HG03460 (cell line): ENCODE data around the gene ITGB2.

ENCODE experiments used
- ATAC-seq: cut with Tn5 transposase; IDR thresholded peaks from one replicate; pipeline ENCODE4 v1.9.1; 2021; ENCODE audit not compliant: unreplicated experiment

Gene ITGB2

DNA sequence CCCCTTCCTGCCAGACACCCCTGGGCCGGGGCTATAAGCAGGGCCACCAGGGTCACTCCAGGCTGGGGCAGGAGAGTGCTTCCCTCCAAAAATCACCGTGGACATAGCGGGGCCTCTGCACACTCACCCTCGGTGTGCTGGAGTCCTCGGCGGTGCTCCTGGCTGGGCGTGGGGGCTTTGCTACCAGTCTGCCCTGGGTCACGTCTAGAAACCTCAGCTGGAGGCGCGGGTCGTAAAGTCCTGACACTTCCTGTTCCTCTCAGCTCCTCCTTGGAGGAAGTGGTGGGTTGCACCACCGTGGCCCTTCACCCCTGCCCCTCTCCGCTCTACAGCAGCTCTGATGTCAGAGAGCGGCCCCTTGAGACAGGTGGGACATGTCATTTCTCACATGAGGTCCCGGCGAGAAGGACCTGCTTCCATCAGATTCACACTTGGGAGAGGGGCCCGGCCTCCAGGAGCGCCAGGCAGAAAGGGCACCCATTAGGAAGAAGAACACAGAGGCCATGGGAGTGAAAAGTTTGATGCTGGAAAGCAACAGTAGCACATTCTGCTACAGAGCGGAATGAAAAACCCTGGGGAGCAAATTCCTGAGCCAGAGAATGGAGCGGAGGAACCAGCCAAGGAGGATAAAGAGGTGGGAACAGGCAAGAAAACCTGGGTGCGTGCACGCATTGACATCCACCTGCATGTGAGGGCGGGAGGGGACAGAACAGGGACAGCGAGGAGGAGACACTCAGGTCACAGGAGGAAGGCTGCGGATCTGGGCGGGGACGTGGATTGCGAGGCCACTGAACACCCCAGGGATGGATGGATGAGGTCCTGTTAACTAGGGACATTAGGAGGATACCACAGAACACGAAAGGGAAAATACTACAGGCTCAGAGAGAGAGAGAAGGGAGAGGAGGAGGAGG, at the start of gene ITGB2:
ITGB2 (minus strand) TSS at position 206 of the 911 bp plus-strand sequence. CDS start 10,117 bp downstream, outside the sequence.
- peak; percentile 65 for ATAC-seq

- ATAC-seq, result no peak
Measured at GRCh38 chr21:44969931-44970755, 49.4 kb upstream of the ITGB2 start.

DNA sequence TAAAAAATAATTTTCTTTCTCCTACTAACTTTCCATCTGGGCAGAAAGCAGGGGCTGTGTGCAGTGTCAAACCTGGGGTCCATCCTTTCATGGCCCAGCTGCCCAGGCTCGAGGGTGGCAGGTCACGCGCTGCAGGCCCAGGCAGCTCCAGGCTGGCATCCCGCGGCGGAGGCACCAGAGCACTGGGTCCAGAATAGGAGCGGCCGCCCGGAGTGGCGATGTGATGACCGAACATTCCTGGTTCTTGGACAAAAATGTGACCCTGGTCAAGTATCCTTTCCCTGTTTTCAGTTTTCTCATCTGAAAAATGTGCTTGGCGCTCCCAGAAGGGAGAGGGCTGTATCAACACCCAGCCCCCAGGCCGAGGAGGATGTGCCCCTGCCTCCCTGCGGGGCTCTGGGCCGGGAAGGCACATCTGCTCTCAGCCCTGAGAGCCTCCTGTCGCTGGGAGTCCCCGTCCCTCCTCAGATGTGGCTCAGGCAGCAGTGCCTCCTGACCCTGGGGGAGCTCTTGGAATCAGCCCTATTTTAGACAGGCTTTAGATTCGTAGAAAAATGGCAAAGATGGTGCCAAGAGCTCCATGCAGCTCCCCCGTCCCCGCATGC, 48.5 kb upstream of the ITGB2 start:
- no peak for ATAC-seq

DNA sequence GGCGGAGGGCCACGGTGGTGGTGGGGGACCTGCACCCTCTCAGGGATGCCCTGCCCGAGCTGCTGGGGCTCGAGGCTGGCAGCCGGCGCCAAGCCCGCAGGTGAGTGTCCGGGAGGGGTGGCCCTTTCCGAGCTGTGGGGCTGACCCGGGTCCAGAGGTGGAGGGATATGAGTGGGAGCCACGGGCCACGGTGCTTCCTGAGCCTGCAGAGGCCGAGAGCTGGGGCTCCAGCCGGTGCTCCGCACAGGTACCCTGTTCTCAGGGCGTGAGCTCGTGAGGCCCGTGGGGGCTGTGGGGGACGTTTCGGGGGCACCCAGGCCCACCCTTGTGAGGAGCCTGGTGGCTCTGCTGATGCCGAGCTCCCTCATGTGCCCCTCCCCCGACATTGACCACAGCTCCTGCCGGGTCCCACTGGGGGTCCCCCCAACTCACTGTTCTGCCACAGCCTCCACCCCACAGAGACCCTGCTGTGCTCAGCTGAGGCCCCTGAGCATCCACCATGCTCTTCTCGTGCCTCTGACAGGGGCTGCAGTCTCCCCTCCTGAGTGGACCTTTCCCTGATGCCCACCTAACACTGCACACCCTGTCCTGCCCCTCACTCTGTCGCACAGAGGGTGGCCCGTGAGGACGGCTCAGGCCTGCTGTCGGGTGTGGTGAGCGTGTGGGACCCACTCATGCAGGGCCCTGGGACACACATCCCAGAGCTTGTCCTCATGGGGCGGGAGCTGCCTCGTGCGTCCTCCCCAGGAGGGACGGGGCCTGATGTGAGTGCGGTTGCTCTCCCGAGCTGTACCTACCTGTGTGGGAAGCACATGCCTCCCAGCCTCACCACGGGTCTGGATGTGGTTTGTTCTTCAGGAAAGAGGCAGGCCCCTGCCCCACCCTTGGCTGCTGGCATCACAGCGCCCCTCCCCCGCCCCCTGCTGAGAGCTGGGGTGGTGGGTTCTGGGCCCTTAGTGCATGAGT, 46.7 kb upstream of the ITGB2 start:
- no peak for ATAC-seq

DNA sequence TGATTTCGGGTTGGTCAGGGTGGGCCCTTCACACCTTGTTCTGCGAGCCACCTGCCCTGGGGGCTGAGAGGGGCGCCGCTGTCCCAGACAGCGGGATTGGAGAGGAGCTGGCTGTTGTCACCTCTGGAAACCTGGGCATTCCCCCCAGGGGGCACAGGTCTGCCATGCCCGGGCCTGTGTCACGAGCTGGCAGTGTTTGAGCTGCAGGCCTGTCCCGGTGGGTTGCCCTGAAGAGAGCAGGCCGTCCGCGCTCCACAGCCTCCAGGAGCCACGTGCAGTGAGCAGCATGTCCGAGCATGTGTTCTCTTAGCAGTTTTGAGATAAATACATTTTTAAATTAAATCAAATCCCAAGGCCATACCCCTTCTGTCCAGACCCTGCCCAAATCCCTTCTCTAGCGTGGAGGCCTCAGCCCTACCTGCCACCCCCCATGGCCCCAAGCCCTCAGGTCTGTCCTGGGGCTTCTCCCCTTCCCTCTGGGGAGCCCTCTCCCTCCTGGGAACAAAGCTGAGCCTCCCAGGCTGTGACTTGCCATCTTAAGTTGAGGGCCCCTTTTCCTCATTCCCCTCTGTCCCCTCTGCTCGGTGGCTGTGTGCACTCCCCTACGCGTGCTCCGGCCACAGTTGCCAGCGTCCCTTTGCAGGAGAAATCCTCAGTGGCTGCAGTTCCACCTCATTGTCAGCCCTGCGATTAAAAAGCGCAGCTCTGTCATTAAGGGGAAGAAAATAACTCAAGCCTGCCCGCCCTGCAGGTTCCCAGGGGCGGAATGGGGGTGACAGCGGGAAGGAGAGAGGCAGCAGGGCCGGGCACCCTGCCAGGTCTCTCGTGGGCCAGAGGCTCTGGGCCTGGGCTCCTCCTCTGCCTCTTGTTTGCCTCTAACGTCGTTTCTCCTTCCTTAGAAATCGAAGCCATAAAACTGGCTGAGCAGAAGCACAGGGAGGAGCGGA, 45.7 kb upstream of the ITGB2 start:
- no peak for ATAC-seq

DNA sequence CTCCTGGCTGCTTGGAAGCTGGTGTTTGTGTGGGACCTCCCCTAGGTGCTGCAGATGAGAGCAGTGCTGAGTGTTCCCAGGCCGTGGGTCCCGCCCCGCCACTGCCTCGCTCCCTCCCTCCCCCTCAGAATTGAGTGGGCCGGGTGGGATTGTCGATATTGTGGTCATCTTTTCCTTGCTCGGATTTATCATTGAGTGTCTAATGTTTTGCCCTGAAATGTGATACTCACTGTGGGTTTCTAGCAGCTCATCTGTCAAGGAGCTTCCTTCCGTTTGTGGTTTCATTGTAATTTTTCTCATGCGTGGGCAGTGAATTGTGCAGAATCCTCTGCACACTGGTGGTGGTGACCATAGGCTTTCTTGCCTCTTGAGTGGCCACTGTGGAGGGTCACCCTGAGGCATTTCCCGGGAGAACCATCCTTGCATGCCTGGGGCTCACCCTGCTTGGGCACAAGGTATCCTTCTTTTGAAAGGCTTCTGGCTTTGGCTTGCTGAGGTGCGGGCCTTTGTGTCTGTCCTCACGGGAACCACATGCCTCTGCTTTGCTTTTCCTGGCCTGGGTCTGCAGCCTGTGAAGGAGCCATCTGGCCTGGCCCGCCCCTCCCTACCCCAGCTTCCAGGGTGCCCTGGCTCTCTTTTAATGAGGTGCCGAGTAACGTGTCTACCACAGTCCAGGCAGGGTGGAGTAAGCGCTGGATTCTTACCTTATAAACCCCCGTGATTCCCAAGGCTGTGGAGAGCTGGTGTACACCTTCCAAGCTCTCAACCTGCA, 44.7 kb upstream of the ITGB2 start:
- ATAC-seq, result no peak

GRCh38 chr21:44964381-44964780, 43.7 kb upstream of the ITGB2 start:
- no peak for ATAC-seq

GRCh38 chr21:44962403-44962966, 41.8 kb upstream of the ITGB2 start:
- no peak for ATAC-seq

DNA sequence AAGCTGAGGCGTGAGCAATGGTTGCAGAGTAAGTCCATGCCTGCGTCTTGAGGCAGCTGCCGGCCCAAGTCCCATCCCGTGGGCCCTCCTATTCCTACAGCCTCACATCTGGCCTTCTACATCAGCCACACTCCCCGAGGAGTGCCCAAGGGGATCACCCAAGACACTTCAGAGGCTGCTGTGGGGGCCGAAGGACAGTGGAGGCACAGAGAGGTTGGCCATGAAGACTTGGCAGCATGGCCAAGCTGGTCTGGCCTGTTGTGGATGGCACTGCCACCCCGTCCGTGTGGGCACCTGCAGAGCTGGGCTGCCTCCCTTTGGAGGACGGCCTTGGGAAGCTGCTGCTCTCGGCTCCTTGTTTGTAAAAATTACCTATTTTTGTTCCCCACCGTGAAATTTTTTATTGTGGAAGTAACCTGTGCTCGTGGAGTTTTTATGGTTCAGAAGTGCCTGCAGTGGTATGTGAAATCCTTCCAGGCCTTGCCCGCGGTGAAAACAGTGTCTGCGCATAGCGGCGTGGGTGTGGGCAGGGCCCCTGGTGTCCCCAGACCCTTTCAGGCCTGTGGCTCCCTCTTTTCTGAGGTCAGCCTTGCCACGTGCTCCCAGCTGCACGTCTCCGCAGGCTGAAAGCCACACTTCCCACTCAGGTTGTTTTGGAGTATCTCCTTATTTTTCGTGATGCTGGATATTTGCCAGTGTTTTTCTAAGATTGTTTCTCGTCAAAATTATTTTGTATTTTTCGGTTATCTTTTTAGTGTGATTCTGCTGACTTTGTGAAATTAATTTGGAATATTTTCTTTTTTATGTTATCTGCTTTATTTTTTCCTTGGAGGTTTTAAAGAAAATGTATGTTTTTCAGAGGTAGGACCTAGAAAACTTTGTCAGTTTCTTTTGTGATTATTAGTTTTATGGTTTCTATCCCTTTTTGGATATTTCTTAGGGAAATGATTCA, 39.7 kb upstream of the ITGB2 start:
- no peak for ATAC-seq

DNA sequence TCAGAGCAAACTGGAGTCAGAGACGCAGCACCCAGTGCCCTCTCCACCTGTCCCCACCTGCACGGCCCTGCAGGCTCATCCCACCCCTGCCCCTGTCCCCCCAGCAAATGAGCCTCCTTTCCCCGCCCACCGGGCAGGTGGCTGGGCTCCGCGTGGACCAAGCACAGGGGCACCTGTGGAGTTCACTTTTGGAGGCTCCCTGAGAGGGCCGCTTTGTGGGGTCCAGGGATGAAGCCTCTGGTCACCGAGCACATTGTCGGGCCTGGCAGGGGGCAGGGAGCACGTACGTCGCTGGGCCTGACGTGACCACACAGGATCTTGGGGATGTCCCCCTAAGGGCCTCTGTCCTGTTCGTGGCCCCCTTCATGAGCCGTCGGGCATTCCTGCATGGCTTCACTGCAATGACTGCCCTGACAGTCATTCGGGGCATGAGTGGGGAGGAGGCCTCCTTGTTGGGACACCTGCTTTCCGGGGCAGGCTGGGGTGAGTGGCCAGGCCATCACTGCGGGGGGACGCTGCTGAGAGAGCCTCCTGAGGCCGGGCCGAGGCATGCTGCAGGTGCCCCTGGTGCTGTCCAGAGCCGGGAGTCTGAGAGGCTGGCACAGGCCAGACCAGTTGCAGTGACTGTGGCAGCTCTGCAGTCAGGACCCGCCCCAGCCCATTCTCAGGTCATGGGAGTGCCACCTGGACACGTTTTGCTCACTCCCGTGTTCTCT, 38.8 kb upstream of the ITGB2 start:
- no peak for ATAC-seq

GRCh38 chr21:44958471-44959191, 37.9 kb upstream of the ITGB2 start:
- no peak for ATAC-seq

- no peak for ATAC-seq
Measured at GRCh38 chr21:44957901-44958451, 37.3 kb upstream of the ITGB2 start.

DNA sequence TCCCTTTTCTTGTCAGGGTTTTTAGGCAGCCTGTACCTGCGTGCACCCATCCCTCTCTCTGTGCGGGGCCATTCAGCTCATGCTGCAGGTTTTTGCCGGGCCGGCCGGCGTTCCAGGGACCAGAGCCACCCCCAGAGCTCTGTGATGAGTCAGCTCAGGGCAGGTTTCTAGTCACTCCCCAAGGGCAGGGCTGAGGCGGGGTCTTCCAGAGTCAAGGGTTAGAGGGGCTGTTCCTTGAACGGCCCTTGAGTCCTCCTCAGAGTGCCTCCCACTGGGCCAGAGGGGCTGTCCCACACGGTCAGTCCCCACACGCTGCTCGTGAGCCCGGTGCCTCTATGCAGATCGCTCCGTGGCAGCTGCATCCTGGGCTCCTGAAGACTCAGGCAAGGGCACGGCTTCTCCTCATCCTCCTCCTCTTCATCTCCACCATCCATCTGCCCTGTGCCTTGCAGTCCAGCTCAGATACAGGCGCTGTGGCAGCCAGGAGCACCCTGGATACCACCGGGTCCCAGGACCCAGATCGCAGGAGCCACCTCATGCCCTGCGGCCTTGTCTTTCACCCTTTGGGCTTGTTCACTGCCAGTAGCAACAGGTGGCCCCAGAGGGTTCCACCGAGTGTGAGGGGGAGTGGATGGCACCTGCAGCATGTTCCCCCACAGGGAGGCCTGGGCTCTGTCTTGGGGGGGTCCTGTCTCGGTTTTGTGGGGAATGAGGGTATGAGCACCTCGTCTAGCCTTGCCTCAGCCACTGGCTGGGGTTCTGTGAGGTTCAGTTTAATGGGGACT, 36.5 kb upstream of the ITGB2 start:
- ATAC-seq, result no peak

GRCh38 chr21:44956356-44957046, 35.8 kb upstream of the ITGB2 start:
- ATAC-seq, result no peak
